ENCODE data around the gene PCDH19.

PCDH19 gene

GRCh38 chrX:100395781-100396180 lies 14.3 kb downstream of the PCDH19 start:
- WGBS, 2 experiments = 25 to 35% methylated on average over 6 of the region's 6 CpGs
- Histone ChIP-seq H3K27ac (ENCODE audit: insufficient read depth, low read depth, low read length, poor library complexity, severe bottlenecking) (peak overlapping the region; percentile 55), H3K4me1 (ENCODE audit: control insufficient read depth, insufficient read depth, low read length) (no peaks in the 10 kb centered on the region), H3K4me3 (ENCODE audit: insufficient read depth, low read depth, low read length) (no peak overlapping the region), H3K27me3 (ENCODE audit: control insufficient read depth, insufficient read depth, low read length, poor library complexity, severe bottlenecking) (peaks cover 13% of the 10 kb centered on the region), H3K9me3 (ENCODE audit: control insufficient read depth, low read length) (no peaks in the 10 kb centered on the region), H3K36me3 (ENCODE audit: control insufficient read depth, insufficient read depth, low read length) (no peaks in the 10 kb centered on the region)

DNA sequence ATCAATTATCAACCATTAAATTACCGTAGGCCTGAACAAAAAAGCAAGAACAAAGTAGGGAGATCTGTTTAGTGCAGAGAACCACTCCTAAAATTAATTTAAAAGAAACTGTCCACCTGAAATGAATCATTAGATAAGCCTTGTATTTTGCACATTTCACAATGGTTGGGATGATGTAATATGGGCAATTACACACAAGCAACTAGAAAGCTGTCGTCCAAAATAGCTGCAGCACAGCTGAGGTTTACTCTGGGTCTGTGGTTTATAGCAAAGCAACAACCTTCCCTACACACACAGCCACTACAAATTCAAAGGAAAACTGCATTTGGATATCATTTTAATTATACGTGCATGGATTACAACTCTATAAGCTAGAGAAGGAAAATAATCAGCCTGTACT lies 28.5 kb downstream of the PCDH19 start:
- WGBS, 2 experiments = 80 to 92% methylated on average over 1 to 2 of the region's 3 CpGs
- Histone ChIP-seq H3K4me1 (ENCODE audit: control insufficient read depth, insufficient read depth, low read length) (no peaks in the 10 kb centered on the region), H3K27ac (ENCODE audit: insufficient read depth, low read depth, low read length, poor library complexity, severe bottlenecking) (no peak overlapping the region)

GRCh38 chrX:100379388-100379986 lies 30.6 kb downstream of the PCDH19 start:
- H3K9me3 ChIP-seq (ENCODE audit: control insufficient read depth, low read length) = no peaks in the 10 kb centered on the region
- WGBS, 2 experiments = 19 to 26% methylated on average over 7 of the region's 7 CpGs
- H3K36me3 ChIP-seq (ENCODE audit: control insufficient read depth, insufficient read depth, low read length) = no peaks in the 10 kb centered on the region
- H3K27ac ChIP-seq (ENCODE audit: insufficient read depth, low read depth, low read length, poor library complexity, severe bottlenecking) = no peak overlapping the region
- H3K27me3 ChIP-seq (ENCODE audit: control insufficient read depth, insufficient read depth, low read length, poor library complexity, severe bottlenecking) = no peaks in the 10 kb centered on the region
- no peak overlapping the region for H3K4me3 ChIP-seq (ENCODE audit: insufficient read depth, low read depth, low read length)
- H3K4me1 ChIP-seq (ENCODE audit: control insufficient read depth, insufficient read depth, low read length) = no peaks in the 10 kb centered on the region

More for the DNA sequence above, 28.5 kb downstream of the PCDH19 start:
- no peaks in the 10 kb centered on the region for H3K27me3 ChIP-seq (ENCODE audit: control insufficient read depth, insufficient read depth, low read length, poor library complexity, severe bottlenecking)
- H3K9me3 ChIP-seq (ENCODE audit: control insufficient read depth, low read length) = no peaks in the 10 kb centered on the region
- H3K4me3 ChIP-seq (ENCODE audit: insufficient read depth, low read depth, low read length) = no peak overlapping the region
- H3K36me3 ChIP-seq (ENCODE audit: control insufficient read depth, insufficient read depth, low read length) = no peaks in the 10 kb centered on the region

GRCh38 chrX:100377826-100378225 lies 32.2 kb downstream of the PCDH19 start:
- WGBS, 2 experiments = 90 to 98% methylated on average over 5 of the region's 5 CpGs
- H3K27me3 ChIP-seq (ENCODE audit: control insufficient read depth, insufficient read depth, low read length, poor library complexity, severe bottlenecking) = no peaks in the 10 kb centered on the region

DNA sequence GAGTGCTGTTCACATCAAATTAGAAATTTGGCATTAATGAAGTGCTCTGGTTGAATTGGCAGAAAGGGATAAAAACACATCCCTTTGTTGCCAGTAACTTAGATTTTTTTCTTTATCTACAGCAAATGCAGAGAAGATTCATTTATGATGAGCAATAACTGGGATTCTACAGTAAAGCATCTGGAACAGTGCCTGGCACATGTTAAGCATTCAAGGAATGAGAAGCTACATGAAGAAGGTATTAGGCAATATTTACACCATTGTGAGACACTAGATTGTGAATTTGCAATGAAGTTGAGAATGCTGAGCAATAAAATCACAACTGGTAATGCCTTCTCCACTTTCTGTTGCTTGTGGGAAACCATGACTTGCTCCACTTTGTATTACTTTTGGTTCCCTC lies 33.5 kb downstream of the PCDH19 start:
- H3K27ac ChIP-seq (ENCODE audit: insufficient read depth, low read depth, low read length, poor library complexity, severe bottlenecking) = no peak overlapping the region
- H3K36me3 ChIP-seq (ENCODE audit: control insufficient read depth, insufficient read depth, low read length) = no peaks in the 10 kb centered on the region
- no peak overlapping the region for H3K4me3 ChIP-seq (ENCODE audit: insufficient read depth, low read depth, low read length)
- no peaks in the 10 kb centered on the region for H3K4me1 ChIP-seq (ENCODE audit: control insufficient read depth, insufficient read depth, low read length)
- H3K9me3 ChIP-seq (ENCODE audit: control insufficient read depth, low read length) = no peaks in the 10 kb centered on the region
- H3K27me3 ChIP-seq (ENCODE audit: control insufficient read depth, insufficient read depth, low read length, poor library complexity, severe bottlenecking) = no peaks in the 10 kb centered on the region

More at GRCh38 chrX:100377826-100378225, 32.2 kb downstream of the PCDH19 start:
- H3K4me1 ChIP-seq (ENCODE audit: control insufficient read depth, insufficient read depth, low read length) = no peaks in the 10 kb centered on the region
- H3K9me3 ChIP-seq (ENCODE audit: control insufficient read depth, low read length) = no peaks in the 10 kb centered on the region
- no peak overlapping the region for H3K27ac ChIP-seq (ENCODE audit: insufficient read depth, low read depth, low read length, poor library complexity, severe bottlenecking)
- H3K36me3 ChIP-seq (ENCODE audit: control insufficient read depth, insufficient read depth, low read length) = no peaks in the 10 kb centered on the region
- H3K4me3 ChIP-seq (ENCODE audit: insufficient read depth, low read depth, low read length) = no peak overlapping the region

GRCh38 chrX:100373673-100374072 lies 36.4 kb downstream of the PCDH19 start:
- Histone ChIP-seq H3K27me3 (ENCODE audit: control insufficient read depth, insufficient read depth, low read length, poor library complexity, severe bottlenecking) (no peaks in the 10 kb centered on the region), H3K4me1 (ENCODE audit: control insufficient read depth, insufficient read depth, low read length) (no peaks in the 10 kb centered on the region), H3K9me3 (ENCODE audit: control insufficient read depth, low read length) (no peaks in the 10 kb centered on the region), H3K4me3 (ENCODE audit: insufficient read depth, low read depth, low read length) (no peak overlapping the region), H3K36me3 (ENCODE audit: control insufficient read depth, insufficient read depth, low read length) (no peaks in the 10 kb centered on the region), H3K27ac (ENCODE audit: insufficient read depth, low read depth, low read length, poor library complexity, severe bottlenecking) (no peak overlapping the region)
- WGBS, 2 experiments = 88% methylated on average over 1 to 2 of the region's 2 CpGs

GRCh38 chrX:100368167-100368566 lies 41.9 kb downstream of the PCDH19 start:
- Histone ChIP-seq H3K4me3 (ENCODE audit: insufficient read depth, low read depth, low read length) (no peak overlapping the region), H3K4me1 (ENCODE audit: control insufficient read depth, insufficient read depth, low read length) (no peaks in the 10 kb centered on the region), H3K27me3 (ENCODE audit: control insufficient read depth, insufficient read depth, low read length, poor library complexity, severe bottlenecking) (no peaks in the 10 kb centered on the region), H3K36me3 (ENCODE audit: control insufficient read depth, insufficient read depth, low read length) (no peaks in the 10 kb centered on the region), H3K9me3 (ENCODE audit: control insufficient read depth, low read length) (no peaks in the 10 kb centered on the region), H3K27ac (ENCODE audit: insufficient read depth, low read depth, low read length, poor library complexity, severe bottlenecking) (no peak overlapping the region)

GRCh38 chrX:100363896-100364295 lies 46.2 kb downstream of the PCDH19 start:
- no peak overlapping the region for H3K4me3 ChIP-seq (ENCODE audit: insufficient read depth, low read depth, low read length)
- no peaks in the 10 kb centered on the region for H3K4me1 ChIP-seq (ENCODE audit: control insufficient read depth, insufficient read depth, low read length)
- 22 to 61% methylated on average over 1 to 3 of the region's 3 CpGs for WGBS, 2 experiments
- no peak overlapping the region for H3K27ac ChIP-seq (ENCODE audit: insufficient read depth, low read depth, low read length, poor library complexity, severe bottlenecking)
- no peaks in the 10 kb centered on the region for H3K27me3 ChIP-seq (ENCODE audit: control insufficient read depth, insufficient read depth, low read length, poor library complexity, severe bottlenecking)
- H3K36me3 ChIP-seq (ENCODE audit: control insufficient read depth, insufficient read depth, low read length) = no peaks in the 10 kb centered on the region
- no peaks in the 10 kb centered on the region for H3K9me3 ChIP-seq (ENCODE audit: control insufficient read depth, low read length)

GRCh38 chrX:100358766-100359165 lies 51.3 kb downstream of the PCDH19 start:
- no peak overlapping the region for H3K4me3 ChIP-seq (ENCODE audit: insufficient read depth, low read depth, low read length)
- no peaks in the 10 kb centered on the region for H3K4me1 ChIP-seq (ENCODE audit: control insufficient read depth, insufficient read depth, low read length)
- no peak overlapping the region for H3K27ac ChIP-seq (ENCODE audit: insufficient read depth, low read depth, low read length, poor library complexity, severe bottlenecking)
- 70 to 82% methylated on average over 3 of the region's 3 CpGs for WGBS, 2 experiments
- no peaks in the 10 kb centered on the region for H3K27me3 ChIP-seq (ENCODE audit: control insufficient read depth, insufficient read depth, low read length, poor library complexity, severe bottlenecking)
- no peaks in the 10 kb centered on the region for H3K9me3 ChIP-seq (ENCODE audit: control insufficient read depth, low read length)
- no peaks in the 10 kb centered on the region for H3K36me3 ChIP-seq (ENCODE audit: control insufficient read depth, insufficient read depth, low read length)

DNA sequence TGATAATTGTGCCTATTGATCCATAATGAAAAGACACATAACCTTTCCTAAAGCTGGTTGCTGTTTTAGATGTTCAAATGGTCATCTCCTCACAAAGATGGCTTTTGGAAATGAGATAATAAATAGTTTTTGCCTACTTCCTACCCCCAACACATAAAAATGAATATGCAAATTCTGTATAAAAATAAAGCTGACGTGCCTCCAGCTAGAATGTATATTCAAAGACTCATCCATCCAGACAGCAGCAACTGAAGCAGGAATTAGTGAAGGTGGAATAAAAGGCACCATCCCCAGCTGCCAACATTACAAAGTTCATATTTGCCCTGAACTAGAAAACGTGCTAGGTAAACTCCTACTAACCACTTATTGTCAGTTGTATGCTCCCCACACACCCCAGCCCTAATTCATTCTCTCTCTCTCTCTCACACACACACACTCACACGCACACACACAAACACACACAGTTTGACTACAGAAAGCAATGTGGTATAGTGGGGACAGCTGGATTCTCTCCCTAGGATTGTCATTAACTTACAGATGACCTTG lies 53.6 kb downstream of the PCDH19 start:
- H3K9me3 ChIP-seq (ENCODE audit: control insufficient read depth, low read length) = no peaks in the 10 kb centered on the region
- H3K27me3 ChIP-seq (ENCODE audit: control insufficient read depth, insufficient read depth, low read length, poor library complexity, severe bottlenecking) = no peaks in the 10 kb centered on the region
- H3K4me1 ChIP-seq (ENCODE audit: control insufficient read depth, insufficient read depth, low read length) = no peaks in the 10 kb centered on the region
- 85 to 100% methylated on average over 1 to 2 of the region's 3 CpGs for WGBS, 2 experiments
- H3K4me3 ChIP-seq (ENCODE audit: insufficient read depth, low read depth, low read length) = no peak overlapping the region
- H3K27ac ChIP-seq (ENCODE audit: insufficient read depth, low read depth, low read length, poor library complexity, severe bottlenecking) = no peak overlapping the region
- H3K36me3 ChIP-seq (ENCODE audit: control insufficient read depth, insufficient read depth, low read length) = no peaks in the 10 kb centered on the region

DNA sequence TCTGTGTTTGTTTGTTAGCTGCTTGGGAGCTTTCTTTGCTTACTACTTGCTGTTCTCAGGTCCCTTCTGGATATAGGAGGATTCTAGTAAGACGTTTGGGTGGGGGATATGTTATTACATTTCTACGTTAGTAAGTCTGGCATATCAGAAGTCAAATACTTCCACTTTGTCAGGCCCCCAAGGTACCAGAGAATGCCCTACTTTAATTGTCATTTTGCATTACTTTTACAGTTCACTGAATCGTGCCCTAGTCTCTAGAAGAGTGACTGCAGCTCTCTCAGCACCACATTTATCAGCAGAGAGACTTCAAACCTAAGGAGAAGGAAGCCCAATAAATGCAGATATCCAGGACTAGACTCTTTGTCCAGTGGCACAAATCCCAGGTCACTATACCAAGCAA lies 54.4 kb downstream of the PCDH19 start:
- no peaks in the 10 kb centered on the region for H3K36me3 ChIP-seq (ENCODE audit: control insufficient read depth, insufficient read depth, low read length)
- WGBS, 2 experiments = 87 to 96% methylated on average over 1 to 2 of the region's 3 CpGs
- no peaks in the 10 kb centered on the region for H3K9me3 ChIP-seq (ENCODE audit: control insufficient read depth, low read length)
- H3K27me3 ChIP-seq (ENCODE audit: control insufficient read depth, insufficient read depth, low read length, poor library complexity, severe bottlenecking) = no peaks in the 10 kb centered on the region
- no peak overlapping the region for H3K4me3 ChIP-seq (ENCODE audit: insufficient read depth, low read depth, low read length)
- no peaks in the 10 kb centered on the region for H3K4me1 ChIP-seq (ENCODE audit: control insufficient read depth, insufficient read depth, low read length)
- H3K27ac ChIP-seq (ENCODE audit: insufficient read depth, low read depth, low read length, poor library complexity, severe bottlenecking) = no peak overlapping the region
